ENCODE results near the gene METTL1.

METTL1 gene

GRCh38 chr12:57744194-57744776 is 27.6 kb downstream of the METTL1 start:
- TF ChIP-seq NFRKB (IDR thresholded peaks at IDR 0.05): no peak
- no peak for TF ChIP-seq FOXK2 (IDR thresholded peaks at IDR 0.05)
- peak; percentile 10; the same call in 1 of the 2 replicates for TF ChIP-seq CTBP1 (IDR thresholded peaks at IDR 0.05; ENCODE audit: borderline replicate concordance)
- TF ChIP-seq L3MBTL2 (conservative IDR thresholded peaks at IDR 0.05): no peak
- TF ChIP-seq FOXA1 (IDR thresholded peaks at IDR 0.05): no peak
- no peak for TF ChIP-seq HDGF (IDR thresholded peaks at IDR 0.05; ENCODE audit: borderline replicate concordance)
- TF ChIP-seq FOXM1 (IDR thresholded peaks at IDR 0.05; ENCODE audit: borderline replicate concordance): no peak
- peak; percentile 84 for TF ChIP-seq TARDBP (IDR thresholded peaks at IDR 0.05)
- CTCF ChIA-PET: interaction anchor here (1.0 to 1.1 kb wide), 2 partner anchors 13 to 161 kb away, joined by 4 to 5 read pairs; no protein-coding TSS in a partner anchor
- POLR2A ChIA-PET: interaction anchor here (0.8 to 3.0 kb wide), 18 partner anchors 10 to 285 kb away, joined by 3 to 42 read pairs (median 5); partner anchors contain the start of genes CYP27B1, DCTN2, DDIT3 and EEF1AKMT3
- DNase-seq (ENCODE audit: extremely low spot score): peak; percentile 74

DNA sequence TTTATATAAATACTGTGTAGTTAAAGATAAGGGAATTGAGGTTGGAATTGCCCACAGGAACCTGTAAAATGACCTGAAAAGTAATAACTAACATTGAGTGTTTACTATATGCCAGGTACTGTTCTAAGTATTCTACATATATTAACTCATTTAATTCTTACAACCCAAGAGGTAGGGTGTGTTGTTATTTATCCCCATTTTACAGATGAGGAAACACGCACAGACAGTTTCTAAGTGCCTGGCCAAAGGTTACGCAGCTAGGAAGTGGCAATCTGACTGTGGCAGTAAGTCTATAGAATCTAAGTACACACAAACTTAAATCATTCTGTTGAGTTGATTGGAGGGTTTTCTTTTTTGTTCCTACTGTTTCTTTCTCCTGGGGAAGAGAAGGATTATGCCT is 28.1 kb downstream of the METTL1 start:
- CTCF ChIA-PET: no interaction called here
- POLR2A ChIA-PET: interaction anchor here (0.9 to 3.0 kb wide), 9 partner anchors 10 to 197 kb away, joined by 4 to 42 read pairs (median 5); partner anchors contain the start of genes CYP27B1, DCTN2 and MARCHF9
- DNase-seq (ENCODE audit: extremely low spot score): no peak
- TF ChIP-seq PKNOX1 (IDR thresholded peaks at IDR 0.05) (no peak), ELF4 (IDR thresholded peaks at IDR 0.05) (no peak), FOXA1 (IDR thresholded peaks at IDR 0.05) (no peak), BHLHE40 (IDR thresholded peaks at IDR 0.05; ENCODE audit: borderline replicate concordance) (no peak), LEF1 (IDR thresholded peaks at IDR 0.05; ENCODE audit: borderline replicate concordance) (no peak), SUZ12 (IDR thresholded peaks at IDR 0.05) (no peak), ARNT (IDR thresholded peaks at IDR 0.05) (no peak), CTBP1 (IDR thresholded peaks at IDR 0.05; ENCODE audit: borderline replicate concordance) (no peak), NFRKB (IDR thresholded peaks at IDR 0.05) (no peak), ZNF384 (IDR thresholded peaks at IDR 0.05) (no peak)

DNA sequence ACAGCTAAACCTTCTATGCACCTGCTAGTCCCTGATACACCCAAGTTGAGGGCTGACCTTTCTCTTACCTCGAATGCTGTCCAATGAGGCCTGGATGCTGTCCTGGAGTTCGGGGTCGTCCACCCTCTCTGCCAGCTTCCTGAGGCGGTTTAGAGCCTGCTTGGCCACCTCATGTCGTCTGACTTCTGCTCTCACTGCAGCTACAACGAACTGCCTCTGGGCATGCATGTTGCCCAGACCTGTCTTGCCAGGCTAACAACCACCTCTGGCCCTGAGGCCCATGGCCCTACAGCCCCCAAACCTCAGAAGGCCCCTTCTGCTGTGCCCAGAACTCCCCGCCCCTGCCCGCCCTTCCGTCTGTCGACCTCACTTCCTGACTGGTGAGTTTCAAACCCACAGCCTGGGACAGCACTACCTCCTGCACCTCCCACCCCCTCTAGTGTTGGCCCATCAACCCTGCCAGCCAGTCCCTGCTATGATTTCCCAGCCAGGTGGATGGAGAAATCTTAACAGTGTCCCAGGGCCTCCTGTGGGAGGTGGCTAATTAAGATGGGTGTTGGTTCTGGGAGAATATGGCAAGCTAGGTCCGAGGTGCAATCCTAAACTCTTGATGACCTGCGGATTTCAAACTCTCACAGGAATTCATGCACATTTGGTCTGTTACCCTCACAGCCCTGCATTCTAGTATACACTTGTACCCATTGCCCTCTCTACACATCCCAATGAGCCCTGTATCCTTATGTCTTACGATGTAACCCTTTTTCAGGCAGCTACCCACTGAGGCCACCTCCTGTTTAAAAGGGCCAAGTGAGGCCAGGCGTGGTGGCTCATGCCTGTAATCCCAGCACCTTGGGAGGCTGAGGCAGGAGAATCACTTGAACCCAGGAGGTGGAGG is 29.8 kb downstream of the METTL1 start:
- no peak for DNase-seq (ENCODE audit: extremely low spot score)
- TF ChIP-seq BHLHE40 (IDR thresholded peaks at IDR 0.05; ENCODE audit: borderline replicate concordance): no peak
- no peak for TF ChIP-seq L3MBTL2 (conservative IDR thresholded peaks at IDR 0.05)
- no peak for TF ChIP-seq ZNF384 (IDR thresholded peaks at IDR 0.05)
- no peak for TF ChIP-seq FOXA1 (IDR thresholded peaks at IDR 0.05)
- TF ChIP-seq NFRKB (IDR thresholded peaks at IDR 0.05): no peak
- TF ChIP-seq LEF1 (IDR thresholded peaks at IDR 0.05; ENCODE audit: borderline replicate concordance): no peak
- no peak for TF ChIP-seq TARDBP (IDR thresholded peaks at IDR 0.05)
- no peak for TF ChIP-seq ARNT (IDR thresholded peaks at IDR 0.05)
- no peak for TF ChIP-seq HDGF (IDR thresholded peaks at IDR 0.05; ENCODE audit: borderline replicate concordance)
- TF ChIP-seq PKNOX1 (IDR thresholded peaks at IDR 0.05): no peak
- TF ChIP-seq FOXM1 (IDR thresholded peaks at IDR 0.05; ENCODE audit: borderline replicate concordance): no peak
- no peak for TF ChIP-seq CTBP1 (IDR thresholded peaks at IDR 0.05; ENCODE audit: borderline replicate concordance)
- no peak for TF ChIP-seq SUZ12 (IDR thresholded peaks at IDR 0.05)
- no peak for TF ChIP-seq FOXK2 (IDR thresholded peaks at IDR 0.05)
- TF ChIP-seq ELF4 (IDR thresholded peaks at IDR 0.05): no peak
- no peak for TF ChIP-seq SP1 (IDR thresholded peaks at IDR 0.05)
- ChIA-PET CTCF (interaction anchor here (0.9 to 1.4 kb wide), 2 partner anchors 15 to 16 kb away, joined by 3 to 5 read pairs; no protein-coding TSS in a partner anchor), POLR2A (interaction anchor here (0.8 to 1.4 kb wide), 2 partner anchors 9 to 10 kb away, joined by 3 to 4 read pairs; partner anchors contain the start of gene CDK4)

DNA sequence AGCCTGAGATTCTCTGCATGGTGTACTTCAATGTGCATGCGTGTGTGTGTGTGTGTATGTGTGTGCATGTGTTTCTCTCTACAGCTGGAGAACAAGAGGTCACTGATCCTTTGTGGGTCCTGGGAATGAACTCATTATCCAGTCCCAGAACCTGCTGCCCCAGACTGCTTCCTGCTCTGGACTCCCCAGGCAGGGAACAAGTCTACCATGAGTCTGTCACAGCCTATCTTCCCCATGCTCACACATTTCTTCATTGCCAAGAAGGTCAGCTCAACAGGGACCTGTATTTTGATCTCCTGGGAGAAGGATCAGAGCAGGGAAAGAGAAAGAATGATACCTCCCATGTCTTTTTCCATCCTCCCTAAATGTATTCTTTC is 30.5 kb downstream of the METTL1 start:
- no peak for DNase-seq (ENCODE audit: extremely low spot score)
- POLR2A ChIA-PET: interaction anchor here (0.8 to 1.4 kb wide), 4 partner anchors 8 to 15 kb away, joined by 3 to 7 read pairs (median 4); partner anchors contain the start of gene CDK4
- TF ChIP-seq TARDBP (IDR thresholded peaks at IDR 0.05): no peak
- CTCF ChIA-PET: interaction anchor here (0.9 to 1.4 kb wide), 2 partner anchors 15 kb away, joined by 3 to 5 read pairs; no protein-coding TSS in a partner anchor

DNA sequence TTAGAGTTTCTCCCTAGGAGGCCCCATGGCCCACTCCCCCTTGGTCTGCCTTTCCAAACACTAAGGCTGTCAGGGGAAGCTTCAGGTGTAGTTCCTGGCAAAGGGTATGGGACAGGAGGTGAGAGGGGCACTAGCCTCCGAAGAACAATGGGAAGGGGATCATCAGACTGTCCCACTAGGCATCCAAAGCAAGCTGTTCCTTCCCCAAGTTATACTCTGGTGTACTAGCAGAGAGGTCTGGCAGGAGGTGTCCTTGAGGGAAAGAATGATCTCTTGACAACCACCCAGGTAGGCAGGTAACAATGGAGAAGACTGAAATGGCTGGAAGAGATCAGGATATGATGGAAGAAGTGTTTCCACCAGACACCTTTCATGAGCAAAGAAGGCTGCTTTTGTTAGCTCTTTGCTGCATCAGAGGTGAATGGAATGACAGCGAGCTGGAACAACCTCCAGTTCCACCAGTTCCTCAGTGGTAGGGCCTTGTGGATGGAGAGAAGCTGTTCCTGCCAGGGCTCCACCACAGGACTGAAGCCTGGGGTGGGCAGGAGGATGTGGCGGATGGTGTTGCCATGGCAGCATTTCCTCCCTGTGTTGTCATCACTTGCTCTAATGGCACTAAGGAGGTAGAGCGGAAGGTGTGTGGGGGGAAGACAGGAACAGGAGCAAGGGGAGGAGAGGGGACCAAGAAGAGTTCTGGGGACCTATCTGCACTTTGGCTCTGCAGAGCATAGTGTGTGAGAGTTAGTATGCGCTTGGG is 31.1 kb downstream of the METTL1 start:
- no peak for DNase-seq (ENCODE audit: extremely low spot score)
- ChIA-PET POLR2A (interaction anchor here (0.7 to 1.3 kb wide), 4 partner anchors 9 to 31 kb away, joined by 3 to 7 read pairs (median 4); partner anchors contain the start of genes CDK4, EEF1AKMT3 and METTL1), CTCF (no interaction called here)
- TF ChIP-seq FOXA1 (IDR thresholded peaks at IDR 0.05) (no peak), HDGF (IDR thresholded peaks at IDR 0.05; ENCODE audit: borderline replicate concordance) (no peak), L3MBTL2 (conservative IDR thresholded peaks at IDR 0.05) (no peak), FOXM1 (IDR thresholded peaks at IDR 0.05; ENCODE audit: borderline replicate concordance) (no peak), NFRKB (IDR thresholded peaks at IDR 0.05) (no peak), CTBP1 (IDR thresholded peaks at IDR 0.05; ENCODE audit: borderline replicate concordance) (no peak), SUZ12 (IDR thresholded peaks at IDR 0.05) (no peak), FOXK2 (IDR thresholded peaks at IDR 0.05) (no peak), BHLHE40 (IDR thresholded peaks at IDR 0.05; ENCODE audit: borderline replicate concordance) (no peak), LEF1 (IDR thresholded peaks at IDR 0.05; ENCODE audit: borderline replicate concordance) (no peak), ARNT (IDR thresholded peaks at IDR 0.05) (no peak), ZNF384 (IDR thresholded peaks at IDR 0.05) (no peak), TARDBP (IDR thresholded peaks at IDR 0.05) (no peak)
